NT2/D1 (cell line): ENCODE data around the gene KCTD12.

ENCODE experiments used
- SUZ12 ChIP-seq: IDR thresholded peaks from 2 replicates; pipeline ENCODE4 v1.6.1; 2011; ENCODE audit not compliant: insufficient read length, insufficient read depth; ENCODE audit errors: extremely low read depth
- YY1 ChIP-seq: IDR thresholded peaks from 2 replicates; pipeline ENCODE4 v1.6.1; 2011; ENCODE audit not compliant: insufficient read length, insufficient read depth
- ZNF274 ChIP-seq: IDR thresholded peaks from 2 replicates; pipeline ENCODE4 v1.6.1; 2011; ENCODE audit warnings: mild to moderate bottlenecking, low read depth, low read length

DNA sequence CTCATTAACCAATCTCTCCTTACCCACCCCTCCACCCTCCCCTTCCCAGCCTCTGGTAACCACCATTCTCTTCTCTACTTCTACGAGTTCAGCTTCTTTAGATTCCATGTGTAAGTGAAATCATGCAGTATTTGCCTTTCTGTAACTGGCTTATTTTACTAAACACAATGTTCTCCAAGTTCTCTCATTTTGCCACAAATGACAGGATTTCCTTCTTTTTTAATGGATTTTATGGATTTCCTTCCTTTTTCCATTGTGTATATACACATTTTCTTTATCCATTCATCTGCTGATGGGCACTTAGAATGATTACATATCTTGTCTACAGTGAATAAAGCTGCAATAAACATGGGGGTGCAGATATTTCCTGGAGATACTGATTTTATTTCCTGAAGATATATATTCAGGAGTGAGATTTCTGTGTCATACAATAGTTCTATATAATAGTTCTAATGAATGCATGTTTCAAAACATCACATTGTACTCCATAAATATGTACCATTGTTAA lies 20.2 kb downstream of the KCTD12 start:
- no peak for TF ChIP-seq ZNF274
- TF ChIP-seq SUZ12, result no peak
- no peak for TF ChIP-seq YY1
